NT2/D1 (cell line): ENCODE results near the gene ATF3.

ENCODE experiments used
- DNase-seq: peaks from one replicate; pipeline ENCODE4 v3.0.0-alpha.2; 2011; ENCODE audit warnings: low read depth, low spot score
- H3K27me3 ChIP-seq: 2 replicates; pipeline ENCODE4 v1.6.0; 2011; ENCODE audit warnings: mild to moderate bottlenecking; ENCODE audit not compliant: insufficient read length, insufficient read depth
- H3K36me3 ChIP-seq: 2 replicates; pipeline ENCODE4 v1.6.1; 2011; ENCODE audit warnings: mild to moderate bottlenecking, low read length, mixed read lengths; ENCODE audit not compliant: insufficient read depth, insufficient read length
- H3K4me1 ChIP-seq: 2 replicates; pipeline ENCODE4 v1.5.1; 2011; ENCODE audit not compliant: insufficient read depth, insufficient read length
- H3K4me3 ChIP-seq: 2 replicates; pipeline ENCODE4 v1.5.1; 2011; ENCODE audit warnings: low read depth; ENCODE audit not compliant: insufficient read length
- H3K9ac ChIP-seq: 2 replicates; pipeline ENCODE4 v1.6.0; 2011; ENCODE audit warnings: low read depth; ENCODE audit not compliant: insufficient read length
- H3K9me3 ChIP-seq: 2 replicates; pipeline ENCODE4 v1.5.1; 2011; ENCODE audit warnings: mild to moderate bottlenecking, low read length; ENCODE audit not compliant: insufficient read depth
- SUZ12 ChIP-seq: IDR thresholded peaks from 2 replicates; pipeline ENCODE4 v1.6.1; 2011; ENCODE audit not compliant: insufficient read length, insufficient read depth; ENCODE audit errors: extremely low read depth
- YY1 ChIP-seq: IDR thresholded peaks from 2 replicates; pipeline ENCODE4 v1.6.1; 2011; ENCODE audit not compliant: insufficient read length, insufficient read depth
- ZNF274 ChIP-seq: IDR thresholded peaks from 2 replicates; pipeline ENCODE4 v1.6.1; 2011; ENCODE audit warnings: mild to moderate bottlenecking, low read depth, low read length

The ATF3 gene

GRCh38 chr1:212595787-212596714, 12.5 kb upstream of the ATF3 start:
- no peaks in the 10 kb centered on the region for H3K36me3 ChIP-seq
- TF ChIP-seq ZNF274 (no peak), SUZ12 (no peak), YY1 (no peak)
- H3K9ac ChIP-seq = no peak overlapping the region
- no peaks in the 10 kb centered on the region for H3K9me3 ChIP-seq
- H3K4me3 ChIP-seq = no peak overlapping the region
- H3K27me3 ChIP-seq = peaks cover 6% of the 10 kb centered on the region
- no peaks in the 10 kb centered on the region for H3K4me1 ChIP-seq
- no peak for DNase-seq

GRCh38 chr1:212596798-212597197, 11.8 kb upstream of the ATF3 start:
- peaks cover 7% of the 10 kb centered on the region for H3K27me3 ChIP-seq
- no peak overlapping the region for H3K9ac ChIP-seq
- no peak for TF ChIP-seq ZNF274
- no peak for TF ChIP-seq YY1
- TF ChIP-seq SUZ12 = no peak
- no peak for DNase-seq
- H3K4me3 ChIP-seq = no peak overlapping the region
- no peaks in the 10 kb centered on the region for H3K9me3 ChIP-seq
- no peaks in the 10 kb centered on the region for H3K36me3 ChIP-seq
- H3K4me1 ChIP-seq = no peaks in the 10 kb centered on the region

- Histone ChIP-seq H3K4me1 (no peaks in the 10 kb centered on the region), H3K9ac (no peak overlapping the region), H3K27me3 (peaks cover 12% of the 10 kb centered on the region), H3K36me3 (no peaks in the 10 kb centered on the region), H3K4me3 (no peak overlapping the region), H3K9me3 (no peaks in the 10 kb centered on the region)
- no peak for TF ChIP-seq ZNF274
- no peak for TF ChIP-seq SUZ12
- no peak for TF ChIP-seq YY1
- no peak for DNase-seq
These were observed 11.1 kb upstream of the ATF3 start for GRCh38 chr1:212597487-212597886.

- no peak overlapping the region for H3K4me3 ChIP-seq
These were observed 8.3 kb upstream of the ATF3 start for GRCh38 chr1:212600071-212600915.

GRCh38 chr1:212600980-212601379, 7.6 kb upstream of the ATF3 start:
- TF ChIP-seq SUZ12 (no peak), ZNF274 (no peak), YY1 (no peak)
- H3K36me3 ChIP-seq = no peaks in the 10 kb centered on the region
- no peak for DNase-seq
- H3K9ac ChIP-seq = no peak overlapping the region
- H3K4me3 ChIP-seq = no peak overlapping the region
- peaks cover 2% of the 10 kb centered on the region for H3K4me1 ChIP-seq
- H3K27me3 ChIP-seq = peaks cover 42% of the 10 kb centered on the region
- H3K9me3 ChIP-seq = no peaks in the 10 kb centered on the region

More at GRCh38 chr1:212600071-212600915, 8.3 kb upstream of the ATF3 start:
- no peaks in the 10 kb centered on the region for H3K9me3 ChIP-seq
- no peaks in the 10 kb centered on the region for H3K36me3 ChIP-seq
- no peaks in the 10 kb centered on the region for H3K4me1 ChIP-seq
- DNase-seq = no peak
- peaks cover 35% of the 10 kb centered on the region for H3K27me3 ChIP-seq
- no peak overlapping the region for H3K9ac ChIP-seq
- TF ChIP-seq SUZ12 (no peak), ZNF274 (no peak), YY1 (no peak)

- no peak for DNase-seq
These were observed 7.0 kb upstream of the ATF3 start for GRCh38 chr1:212601524-212601923.

More at GRCh38 chr1:212601524-212601923, 7.0 kb upstream of the ATF3 start:
- no peaks in the 10 kb centered on the region for H3K36me3 ChIP-seq
- H3K4me1 ChIP-seq = peaks cover 2% of the 10 kb centered on the region
- no peak for TF ChIP-seq YY1
- TF ChIP-seq SUZ12 = no peak
- no peak for TF ChIP-seq ZNF274
- H3K9me3 ChIP-seq = no peaks in the 10 kb centered on the region
- H3K9ac ChIP-seq = no peak overlapping the region
- H3K4me3 ChIP-seq = no peak overlapping the region
- H3K27me3 ChIP-seq = peaks cover 48% of the 10 kb centered on the region
